Measurements from ENCODE around the gene ZNF516.

GRCh38 chr18:76394780-76395476, 100.1 kb downstream of the ZNF516 start:
- TF ChIP-seq CTCF (IDR thresholded peaks at IDR 0.05) (no peak), POLR2A (IDR thresholded peaks at IDR 0.05) (no peak), EP300 (IDR thresholded peaks at IDR 0.05) (no peak)
